ENCODE results near the gene SLX9. TPM values are rescaled to one million over a fixed set of nuclear protein-coding genes. Genes with fewer than 3 reads are reported as not detected.

SLX9 gene
- total and polyA plus RNA-seq, 2 experiments from 2014 or later: 25.6 to 35.8 TPM

- Histone ChIP-seq H2AFZ (no peak overlapping the region), H3K36me3 (ENCODE audit: low read depth) (no peaks in the 10 kb centered on the region), H3F3A (ENCODE audit: insufficient read depth) (no peaks in the 10 kb centered on the region), H3K9me2 (ENCODE audit: insufficient read depth) (no peaks in the 10 kb centered on the region), H4K20me1 (ENCODE audit: insufficient read depth) (no peaks in the 10 kb centered on the region), H3K4me3 (no peak overlapping the region), H3K27ac (no peak overlapping the region), H3K9me3 (ENCODE audit: low read depth) (no peaks in the 10 kb centered on the region), H3K27me3 (replicated peaks; ENCODE audit: insufficient read depth) (no peaks in the 10 kb centered on the region), H3K4me2 (ENCODE audit: unreplicated experiment) (no peak overlapping the region), H3K4me1 (ENCODE audit: insufficient read depth) (no peaks in the 10 kb centered on the region), H3K9ac (no peak overlapping the region), H3K79me2 (ENCODE audit: insufficient read depth) (peaks cover 62% of the 10 kb centered on the region)
- no peak for DNase-seq
- no peak for TF ChIP-seq EZH2 (IDR thresholded peaks at IDR 0.05; ENCODE audit: insufficient read depth, poor library complexity, severe bottlenecking)
- no peak for TF ChIP-seq EZH2phosphoT487 (IDR thresholded peaks at IDR 0.05; ENCODE audit: insufficient read depth, low read depth)
- in situ Hi-C loops (cut with MboI): no loop called here
- WGBS, 2 experiments (ENCODE audit: low coverage in 1 of 2, low lambda C conversion rate in 2 of 2, missing lambda C conversion rate in 2 of 2): 86 to 88% methylated on average over 22 to 24 of the region's 24 CpGs
These were observed 12.5 kb downstream of the SLX9 start for GRCh38 chr21:44952116-44952928.

GRCh38 chr21:44952929-44953627 lies 13.2 kb downstream of the SLX9 start:
- H3K36me3 ChIP-seq (ENCODE audit: low read depth): no peaks in the 10 kb centered on the region
- no peaks in the 10 kb centered on the region for H3K27me3 ChIP-seq (replicated peaks; ENCODE audit: insufficient read depth)
- H3F3A ChIP-seq (ENCODE audit: insufficient read depth): no peaks in the 10 kb centered on the region
- no peaks in the 10 kb centered on the region for H3K9me2 ChIP-seq (ENCODE audit: insufficient read depth)
- H3K79me2 ChIP-seq (ENCODE audit: insufficient read depth): peaks cover 61% of the 10 kb centered on the region
- no peak overlapping the region for H3K9ac ChIP-seq
- no peaks in the 10 kb centered on the region for H3K9me3 ChIP-seq (ENCODE audit: low read depth)
- H3K4me1 ChIP-seq (ENCODE audit: insufficient read depth): no peaks in the 10 kb centered on the region
- H4K20me1 ChIP-seq (ENCODE audit: insufficient read depth): no peaks in the 10 kb centered on the region
- H2AFZ ChIP-seq: no peak overlapping the region
- no peak overlapping the region for H3K4me2 ChIP-seq (ENCODE audit: unreplicated experiment)
- no peak overlapping the region for H3K4me3 ChIP-seq
- in situ Hi-C loops (cut with MboI): no loop called here
- 94 to 95% methylated on average over 25 of the region's 25 CpGs for WGBS, 2 experiments (ENCODE audit: low coverage in 1 of 2, low lambda C conversion rate in 2 of 2, missing lambda C conversion rate in 2 of 2)
- DNase-seq: no peak
- TF ChIP-seq EZH2phosphoT487 (IDR thresholded peaks at IDR 0.05; ENCODE audit: insufficient read depth, low read depth): no peak
- no peak for TF ChIP-seq EZH2 (IDR thresholded peaks at IDR 0.05; ENCODE audit: insufficient read depth, poor library complexity, severe bottlenecking)
- H3K27ac ChIP-seq: no peak overlapping the region

GRCh38 chr21:44953628-44954021 lies 13.8 kb downstream of the SLX9 start:
- H3K36me3 ChIP-seq (ENCODE audit: low read depth): no peaks in the 10 kb centered on the region
- no peak for DNase-seq
- peaks cover 4% of the 10 kb centered on the region for H3K4me1 ChIP-seq (ENCODE audit: insufficient read depth)
- in situ Hi-C loops (cut with MboI): no loop called here
- H3K79me2 ChIP-seq (ENCODE audit: insufficient read depth): peaks cover 65% of the 10 kb centered on the region
- no peak overlapping the region for H3K4me3 ChIP-seq
- no peaks in the 10 kb centered on the region for H3K9me3 ChIP-seq (ENCODE audit: low read depth)
- H3K9ac ChIP-seq: no peak overlapping the region
- H3K9me2 ChIP-seq (ENCODE audit: insufficient read depth): no peaks in the 10 kb centered on the region
- no peak overlapping the region for H2AFZ ChIP-seq
- no peaks in the 10 kb centered on the region for H4K20me1 ChIP-seq (ENCODE audit: insufficient read depth)
- WGBS, 2 experiments (ENCODE audit: low coverage in 1 of 2, low lambda C conversion rate in 2 of 2, missing lambda C conversion rate in 2 of 2): 97 to 98% methylated on average over 13 of the region's 13 CpGs
- no peaks in the 10 kb centered on the region for H3K27me3 ChIP-seq (replicated peaks; ENCODE audit: insufficient read depth)
- TF ChIP-seq EZH2phosphoT487 (IDR thresholded peaks at IDR 0.05; ENCODE audit: insufficient read depth, low read depth) (no peak), EZH2 (IDR thresholded peaks at IDR 0.05; ENCODE audit: insufficient read depth, poor library complexity, severe bottlenecking) (no peak)
- no peak overlapping the region for H3K4me2 ChIP-seq (ENCODE audit: unreplicated experiment)
- no peaks in the 10 kb centered on the region for H3F3A ChIP-seq (ENCODE audit: insufficient read depth)
- H3K27ac ChIP-seq: no peak overlapping the region

GRCh38 chr21:44954281-44954771 lies 14.5 kb downstream of the SLX9 start:
- in situ Hi-C loops (cut with MboI): no loop called here

More at GRCh38 chr21:44954281-44954771, 14.5 kb downstream of the SLX9 start:
- Histone ChIP-seq H3K4me1 (ENCODE audit: insufficient read depth) (peaks cover 11% of the 10 kb centered on the region), H3K27me3 (replicated peaks; ENCODE audit: insufficient read depth) (no peaks in the 10 kb centered on the region), H3K36me3 (ENCODE audit: low read depth) (no peaks in the 10 kb centered on the region), H2AFZ (no peak overlapping the region), H3F3A (ENCODE audit: insufficient read depth) (no peaks in the 10 kb centered on the region), H3K27ac (no peak overlapping the region), H3K9me2 (ENCODE audit: insufficient read depth) (no peaks in the 10 kb centered on the region), H3K4me2 (ENCODE audit: unreplicated experiment) (no peak overlapping the region), H3K4me3 (no peak overlapping the region), H4K20me1 (ENCODE audit: insufficient read depth) (no peaks in the 10 kb centered on the region), H3K9me3 (ENCODE audit: low read depth) (no peaks in the 10 kb centered on the region), H3K9ac (no peak overlapping the region), H3K79me2 (ENCODE audit: insufficient read depth) (peaks cover 68% of the 10 kb centered on the region)
- TF ChIP-seq EZH2phosphoT487 (IDR thresholded peaks at IDR 0.05; ENCODE audit: insufficient read depth, low read depth) (no peak), EZH2 (IDR thresholded peaks at IDR 0.05; ENCODE audit: insufficient read depth, poor library complexity, severe bottlenecking) (no peak)
- DNase-seq: no peak
- WGBS, 2 experiments (ENCODE audit: low coverage in 1 of 2, low lambda C conversion rate in 2 of 2, missing lambda C conversion rate in 2 of 2): 85 to 94% methylated on average over 16 to 22 of the region's 22 CpGs

All from GM23248 (cell line).